ENCODE results near the gene DDI2. TPM values are rescaled to one million over a fixed set of nuclear protein-coding genes. Genes with fewer than 3 reads are reported as not detected.

DDI2 gene
- total and polyA plus RNA-seq, 2 donors (not counting 3 experiments of a cell fraction or from before 2014, with no cell fraction given), result 5.4 to 35.2 TPM

GRCh38 chr1:15639262-15639661 is 22.0 kb downstream of the DDI2 start:
- dilution Hi-C loops (cut with MboI; ENCODE audit: extremely low pct_ligation_motif_present, low sequenced_read_pairs) (no loop called here), intact Hi-C loops (cut with micrococcal nuclease) (no loop called here)
- H3K4me2 ChIP-seq (ENCODE audit: insufficient read depth, low read length), result no peak overlapping the region
- H3K9me3 ChIP-seq (replicated peaks; ENCODE audit: control insufficient read depth, insufficient read depth, low read length), result no peaks in the 10 kb centered on the region
- H3K4me1 ChIP-seq (ENCODE audit: control insufficient read depth, extremely low read depth, insufficient read depth, low read length), result peaks cover 5% of the 10 kb centered on the region
- no peak for DNase-seq (ENCODE audit: low read depth, low spot score)
- no peaks in the 10 kb centered on the region for H3K79me2 ChIP-seq (ENCODE audit: control insufficient read depth, insufficient read depth, low read length)
- POLR2A ChIA-PET, result no interaction called here
- TF ChIP-seq GATA2 (IDR thresholded peaks at IDR 0.05; ENCODE audit: insufficient read depth, insufficient read length, low read depth, low read length) (no peak), POLR2AphosphoS5 (IDR thresholded peaks at IDR 0.05; ENCODE audit: insufficient read depth, low read depth, low read length) (no peak), MAX (IDR thresholded peaks at IDR 0.05; ENCODE audit: insufficient read depth, insufficient read length) (no peak), JUN (IDR thresholded peaks at IDR 0.05; ENCODE audit: borderline replicate concordance, insufficient read depth, insufficient read length, low read depth) (no peak), POLR2A (IDR thresholded peaks at IDR 0.05; ENCODE audit: low read depth, low read length) (no peak), MYC (IDR thresholded peaks at IDR 0.05; ENCODE audit: low read depth, low read length) (no peak), EZH2 (IDR thresholded peaks at IDR 0.05; ENCODE audit: borderline replicate concordance, low read depth, low read length, severe bottlenecking) (no peak), FOS (IDR thresholded peaks at IDR 0.05; ENCODE audit: borderline replicate concordance, insufficient read depth, low read length) (no peak), CTCF (IDR thresholded peaks at IDR 0.05; ENCODE audit: extremely low read depth in 1 of 2, insufficient read depth in 1 of 2, low read depth in 1 of 2, low read length in 2 of 2) (no peak)
- H2AFZ ChIP-seq (ENCODE audit: low read depth, low read length), result no peak overlapping the region
- no peak overlapping the region for H3K27ac ChIP-seq (ENCODE audit: insufficient read depth, low read depth, low read length)
- H3K9ac ChIP-seq (replicated peaks; ENCODE audit: extremely low read depth, insufficient read depth, low read length), result no peak overlapping the region
- BruUV-seq (replicated peaks), result no TSS peak
- H3K36me3 ChIP-seq (ENCODE audit: control insufficient read depth in 2 of 2, extremely low read depth in 1 of 2, insufficient read depth in 2 of 2, low read length in 2 of 2), result peaks cover 11 to 18% of the 10 kb centered on the region in 2 experiments
- CTCF ChIA-PET, result no interaction called here
- no peak for FAIRE-seq
- no peaks in the 10 kb centered on the region for H4K20me1 ChIP-seq (replicated peaks; ENCODE audit: control insufficient read depth, extremely low read depth, insufficient read depth, low read length)
- no peaks in the 10 kb centered on the region for H3K9me1 ChIP-seq (replicated peaks; ENCODE audit: control insufficient read depth, extremely low read depth, insufficient read depth, low read length)
- no peaks in the 10 kb centered on the region for H3K27me3 ChIP-seq (ENCODE audit: control insufficient read depth in 2 of 2, insufficient read depth in 2 of 2, low read length in 2 of 2)
- H3K4me3 ChIP-seq (replicated peaks in 1 of 3; ENCODE audit: insufficient read depth in 1 of 3, low read depth in 1 of 3, low read length in 3 of 3), result no peak overlapping the region
